GM12892 (cell line): ENCODE results near the gene SHC3. TPM values are rescaled to one million over a fixed set of nuclear protein-coding genes. Genes with fewer than 3 reads are reported as not detected.

Source experiments
- DNase-seq: peaks from one replicate; pipeline ENCODE4 v3.0.0; 2011; ENCODE audit not compliant: insufficient read length
- FAIRE-seq: peaks from 2 replicates; lab custom pipeline; 2011; peaks lifted over from hg19 to GRCh38; lab: Jason Lieb, UNC
- POLR2A ChIP-seq: IDR thresholded peaks from 2 replicates; pipeline ENCODE4 v1.6.1; 2011; ENCODE audit warnings: low read depth, low read length, control low read depth
- POLR2AphosphoS5 ChIP-seq: IDR thresholded peaks from 2 replicates; pipeline ENCODE4 v1.6.1; 2011; ENCODE audit warnings: low read depth, low read length, control low read depth
- TAF1 ChIP-seq: IDR thresholded peaks from 2 replicates; pipeline ENCODE4 v1.6.1; 2011; ENCODE audit warnings: low read depth, mild to moderate bottlenecking, control low read depth, low read length, borderline replicate concordance
- polyA plus RNA-seq: library from polyadenylated mRNA; unstranded; fragments of >200 nt; gene quantifications from one replicate; pipeline ENCODE4 v1.2.1, GENCODE V29; 2012; ENCODE audit warnings: missing spikeins, inconsistent platforms; ENCODE audit not compliant: missing spikeins

SHC3 gene, protein sequence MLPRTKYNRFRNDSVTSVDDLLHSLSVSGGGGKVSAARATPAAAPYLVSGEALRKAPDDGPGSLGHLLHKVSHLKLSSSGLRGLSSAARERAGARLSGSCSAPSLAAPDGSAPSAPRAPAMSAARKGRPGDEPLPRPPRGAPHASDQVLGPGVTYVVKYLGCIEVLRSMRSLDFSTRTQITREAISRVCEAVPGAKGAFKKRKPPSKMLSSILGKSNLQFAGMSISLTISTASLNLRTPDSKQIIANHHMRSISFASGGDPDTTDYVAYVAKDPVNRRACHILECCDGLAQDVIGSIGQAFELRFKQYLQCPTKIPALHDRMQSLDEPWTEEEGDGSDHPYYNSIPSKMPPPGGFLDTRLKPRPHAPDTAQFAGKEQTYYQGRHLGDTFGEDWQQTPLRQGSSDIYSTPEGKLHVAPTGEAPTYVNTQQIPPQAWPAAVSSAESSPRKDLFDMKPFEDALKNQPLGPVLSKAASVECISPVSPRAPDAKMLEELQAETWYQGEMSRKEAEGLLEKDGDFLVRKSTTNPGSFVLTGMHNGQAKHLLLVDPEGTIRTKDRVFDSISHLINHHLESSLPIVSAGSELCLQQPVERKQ
- 0.04 TPM for polyA plus RNA-seq

- no peak for FAIRE-seq
- no peak for DNase-seq
- TF ChIP-seq TAF1: no peak
- TF ChIP-seq POLR2A: no peak
- TF ChIP-seq POLR2AphosphoS5: no peak
Measured at GRCh38 chr9:89177944-89178829, at the start of gene SHC3. Gene SHC3 (minus strand): TSS chr9:89178818. CDS start chr9:89178460, 358 bp downstream.

DNA sequence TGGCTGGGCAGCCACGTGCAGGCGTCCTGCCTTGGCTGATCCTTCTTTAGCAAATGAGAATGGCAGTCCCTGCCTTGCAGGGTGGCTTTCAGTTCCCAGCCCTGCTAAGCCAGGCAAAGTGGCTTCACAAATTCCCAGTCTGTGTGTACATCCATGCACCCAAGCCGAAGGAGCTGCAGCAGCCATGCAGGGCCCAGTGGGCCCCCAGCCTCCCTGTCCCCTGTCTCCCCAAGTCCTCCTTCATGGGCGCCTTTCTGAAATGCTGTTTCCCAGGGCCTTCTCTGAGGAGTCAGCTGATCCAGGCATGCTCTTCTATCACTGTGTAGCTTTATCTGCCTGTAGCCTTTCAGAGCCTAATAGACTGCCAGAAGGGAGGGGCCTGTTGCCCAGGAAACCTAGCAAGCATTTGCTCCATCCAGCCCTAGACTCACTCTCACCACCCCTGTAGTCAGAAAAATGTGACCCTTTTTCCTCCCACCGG lies 47.4 kb upstream of the SHC3 start:
- no peak for DNase-seq
- TF ChIP-seq POLR2AphosphoS5 (no peak), POLR2A (no peak), TAF1 (no peak)
- no peak for FAIRE-seq

DNA sequence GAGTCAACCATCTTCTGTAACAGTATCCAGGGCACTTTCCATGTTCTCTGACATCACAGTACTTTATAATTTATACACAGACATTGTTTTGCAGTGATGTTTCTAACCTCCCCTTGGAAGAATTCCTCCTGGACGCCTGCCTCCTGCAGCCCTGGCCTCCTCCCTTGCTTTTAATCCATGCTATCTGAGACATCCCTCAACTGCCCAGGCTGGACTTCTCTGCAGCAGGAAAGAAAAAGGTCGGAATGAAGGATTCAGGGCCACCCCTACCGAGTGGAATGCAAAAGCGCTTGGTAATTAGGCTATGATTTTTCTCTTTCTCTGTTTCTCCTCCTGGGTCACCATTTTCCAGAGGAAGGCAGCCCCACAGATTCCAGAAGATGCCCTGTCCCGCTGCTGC lies 47.0 kb upstream of the SHC3 start:
- DNase-seq (no peak), FAIRE-seq (no peak)
- TF ChIP-seq POLR2AphosphoS5: no peak
- no peak for TF ChIP-seq TAF1
- TF ChIP-seq POLR2A: no peak

- FAIRE-seq (no peak), DNase-seq (no peak)
- TF ChIP-seq POLR2A (no peak), POLR2AphosphoS5 (no peak)
Measured at GRCh38 chr9:89225036-89225435, 46.4 kb upstream of the SHC3 start.

- no peak for FAIRE-seq
- TF ChIP-seq POLR2AphosphoS5 (no peak), POLR2A (no peak), TAF1 (no peak)
- no peak for DNase-seq
Measured at GRCh38 chr9:89224633-89225032, 46.0 kb upstream of the SHC3 start.

GRCh38 chr9:89223396-89223977 lies 44.9 kb upstream of the SHC3 start:
- DNase-seq (no peak), FAIRE-seq (no peak)
- TF ChIP-seq POLR2AphosphoS5 (no peak), TAF1 (no peak), POLR2A (no peak)

GRCh38 chr9:89219637-89220036 lies 41.0 kb upstream of the SHC3 start:
- DNase-seq: no peak
- FAIRE-seq: no peak
- TF ChIP-seq POLR2AphosphoS5: no peak

DNA sequence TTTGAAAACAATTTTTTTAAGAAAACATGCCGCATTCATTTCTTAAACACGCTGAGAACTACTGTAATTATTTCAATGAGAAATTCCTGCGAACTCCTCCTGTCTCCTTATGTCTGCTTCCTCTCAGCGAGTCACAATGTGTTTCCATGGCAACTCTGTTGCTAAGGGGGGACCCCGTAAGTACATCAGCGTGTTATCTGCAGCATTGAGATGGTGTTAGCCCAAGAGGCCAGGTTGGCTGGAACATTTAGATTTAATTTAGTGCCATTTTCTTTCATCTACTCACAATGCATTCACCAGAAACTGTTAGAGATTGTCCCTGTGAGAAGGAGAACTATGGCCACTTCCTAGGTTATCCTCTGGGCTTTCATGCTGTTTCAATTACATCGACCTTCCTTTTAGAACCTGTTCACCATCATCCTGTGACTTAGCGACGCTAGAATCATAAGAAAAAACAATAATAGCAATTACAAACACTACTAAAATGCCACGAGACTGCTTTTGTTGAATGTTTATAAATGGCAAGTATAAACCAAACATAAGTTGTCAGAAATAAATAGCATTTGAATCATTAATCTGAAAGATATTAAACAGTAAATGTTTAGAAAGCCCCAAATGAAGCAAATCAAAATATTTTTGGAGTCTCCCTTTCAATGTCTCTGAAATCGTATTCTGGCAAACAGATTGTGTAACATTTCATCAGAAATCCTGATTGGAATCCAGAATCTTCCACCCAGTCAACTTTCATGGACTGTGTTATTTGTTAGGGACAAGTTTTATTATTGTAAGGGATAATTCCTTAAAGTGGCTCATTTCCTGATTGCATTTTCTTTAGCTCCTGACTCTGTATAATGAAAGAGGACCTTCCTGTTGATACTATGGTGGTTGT lies 39.7 kb upstream of the SHC3 start:
- TF ChIP-seq POLR2A (no peak), TAF1 (no peak), POLR2AphosphoS5 (no peak)
- FAIRE-seq (no peak), DNase-seq (no peak)

DNA sequence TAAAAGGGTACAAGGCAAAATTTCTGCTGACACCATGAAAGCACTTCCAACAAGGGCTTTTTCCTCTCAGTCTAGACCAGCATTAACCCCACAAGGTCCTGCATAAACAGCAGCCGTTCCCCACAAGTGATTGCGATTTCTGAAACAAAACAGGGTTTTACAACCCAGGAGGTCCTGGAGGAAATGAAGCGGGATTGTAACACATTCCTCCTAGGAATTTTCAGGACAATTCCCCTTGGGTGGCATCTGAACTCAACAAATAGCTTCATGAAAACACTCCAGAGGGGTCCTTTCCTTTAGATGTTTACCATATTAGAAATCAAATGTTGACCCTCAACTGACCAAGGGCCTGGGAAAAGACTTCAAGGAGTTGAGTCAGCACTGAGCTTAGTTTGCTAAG lies 36.7 kb upstream of the SHC3 start:
- DNase-seq (no peak), FAIRE-seq (no peak)
- TF ChIP-seq POLR2AphosphoS5 (no peak), TAF1 (no peak), POLR2A (no peak)

DNA sequence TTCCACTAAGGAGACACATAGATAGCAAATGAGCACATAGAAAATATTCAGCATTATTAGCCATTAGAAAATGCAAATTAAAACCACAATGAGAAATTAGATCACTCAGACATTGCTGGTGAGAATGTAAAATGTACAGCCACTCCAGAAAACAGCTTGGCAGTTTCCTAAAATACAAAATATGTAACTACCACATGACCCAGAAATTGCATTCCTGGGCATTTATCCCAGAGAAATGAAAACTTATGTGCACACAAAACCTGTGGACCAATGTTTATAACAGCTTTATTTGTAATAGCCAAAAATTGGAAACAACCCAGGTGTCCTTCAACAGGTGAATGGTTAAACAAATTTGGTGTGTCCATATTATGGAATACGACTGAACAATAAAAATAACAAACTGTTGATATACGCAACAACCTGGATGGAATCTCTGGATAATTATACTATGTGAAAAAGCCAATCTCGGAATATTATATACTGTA lies 34.8 kb upstream of the SHC3 start:
- no peak for FAIRE-seq
- DNase-seq: no peak
- TF ChIP-seq POLR2AphosphoS5 (no peak), TAF1 (no peak), POLR2A (no peak)
